Neuron (in vitro differentiated cells): ENCODE results near the gene GATA2.

Experiments used
- H2AFZ ChIP-seq: one replicate; pipeline ENCODE4 v1.6.1; 2013; ENCODE audit warnings: low read depth, mild to moderate bottlenecking, inconsistent platforms, low read length, moderate library complexity
- H3K27me3 ChIP-seq: one replicate; pipeline ENCODE4 v1.6.1; 2013; ENCODE audit warnings: low read length; ENCODE audit not compliant: insufficient read depth
- H3K36me3 ChIP-seq: one replicate; pipeline ENCODE4 v1.6.1; 2013; ENCODE audit warnings: low read length; ENCODE audit not compliant: insufficient read depth
- H3K4me1 ChIP-seq: one replicate; pipeline ENCODE4 v1.6.1; 2013; ENCODE audit warnings: low read length; ENCODE audit not compliant: insufficient read depth
- H3K4me3 ChIP-seq: 2 replicates; pipeline ENCODE4 v1.5.1; 2013; ENCODE audit warnings: mild to moderate bottlenecking, low read length, moderate library complexity
- H3K9me3 ChIP-seq: one replicate; pipeline ENCODE4 v1.6.1; 2013; ENCODE audit warnings: low read length

GATA2 gene

DNA sequence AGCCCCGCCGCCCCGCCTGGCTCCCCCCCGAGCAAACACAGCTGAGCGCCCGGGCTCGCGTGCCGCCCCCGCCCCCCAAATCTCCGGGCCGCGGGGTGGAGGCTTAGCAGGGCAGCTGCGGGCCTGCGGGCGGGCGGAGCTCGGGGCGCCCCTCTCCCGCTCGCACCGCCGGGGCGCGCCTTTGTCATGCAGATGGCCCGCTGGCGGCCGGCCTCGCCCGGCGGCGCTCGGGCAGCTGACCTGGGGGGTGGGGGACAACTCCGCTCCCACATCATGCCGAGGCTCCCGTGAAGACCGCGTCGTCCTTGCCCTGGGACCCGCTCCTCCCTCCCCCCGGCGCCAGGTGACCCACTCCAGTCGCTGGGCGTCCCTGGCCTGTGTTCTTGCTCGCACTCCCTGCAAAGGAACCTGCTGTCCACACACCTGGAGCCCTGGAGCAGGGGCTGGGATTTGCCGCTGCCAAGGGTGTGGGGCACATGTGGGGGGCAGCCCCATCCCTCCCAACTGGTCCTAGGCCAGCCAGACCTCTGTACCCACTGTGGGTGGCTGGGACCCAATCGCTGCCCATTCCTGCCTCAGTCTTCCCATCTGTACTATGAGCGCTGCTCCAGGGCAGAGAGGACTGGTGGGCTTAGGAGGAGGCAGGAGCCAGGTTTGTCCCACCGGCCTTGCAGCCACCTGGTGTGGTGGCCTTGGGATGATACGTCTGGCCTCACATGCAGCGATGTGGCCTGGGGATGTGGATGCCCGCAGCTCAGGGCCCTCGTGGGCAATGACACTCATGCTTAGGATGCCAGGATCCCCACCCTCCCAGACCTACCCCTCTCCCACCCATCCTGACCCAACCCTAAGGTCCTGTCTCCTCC, 59.8 kb downstream of the GATA2 start:
- Histone ChIP-seq H3K36me3 (no peaks in the 10 kb centered on the region), H3K4me1 (peaks cover 14% of the 10 kb centered on the region), H3K9me3 (no peaks in the 10 kb centered on the region), H3K4me3 (peak overlapping the region; percentile 26), H3K27me3 (peaks cover 70% of the 10 kb centered on the region), H2AFZ (no peak overlapping the region)

DNA sequence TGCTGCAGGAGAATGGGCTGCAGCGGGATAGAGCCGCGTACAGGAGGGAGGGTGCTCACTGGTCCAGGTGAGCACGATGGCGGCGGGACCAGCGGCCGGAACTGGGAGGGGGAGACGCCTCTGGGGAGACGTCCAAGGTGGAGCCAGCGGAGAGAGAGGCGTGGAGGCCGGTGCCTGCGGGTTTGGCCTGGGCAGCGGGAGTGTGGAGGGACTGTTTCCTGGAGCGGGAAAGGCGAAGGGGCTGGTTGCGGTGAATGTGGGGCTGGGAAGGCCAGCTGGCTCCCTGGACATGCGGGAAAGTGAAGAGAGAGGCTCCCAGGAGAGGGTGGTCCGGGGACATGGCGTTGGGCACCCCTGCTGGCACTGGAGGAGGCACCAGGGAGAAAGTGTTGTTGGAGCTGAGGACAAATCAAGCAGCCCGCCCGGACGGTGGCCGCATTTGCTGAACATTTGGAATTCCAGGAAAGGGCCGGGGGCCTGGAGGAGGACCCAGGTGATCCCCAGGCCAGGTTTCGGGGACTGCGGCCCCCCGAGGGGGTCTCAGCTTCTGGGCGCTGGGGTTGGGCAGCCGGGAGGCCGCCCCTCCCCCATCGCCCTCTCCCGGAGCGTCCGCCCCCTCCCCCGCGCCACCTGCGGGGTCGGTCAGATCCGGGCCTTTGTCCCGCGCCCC, 60.6 kb downstream of the GATA2 start:
- peaks cover 20% of the 10 kb centered on the region for H3K4me1 ChIP-seq
- H2AFZ ChIP-seq: no peak overlapping the region
- no peaks in the 10 kb centered on the region for H3K9me3 ChIP-seq
- peaks cover 76% of the 10 kb centered on the region for H3K27me3 ChIP-seq
- H3K4me3 ChIP-seq: no peak overlapping the region
- H3K36me3 ChIP-seq: no peaks in the 10 kb centered on the region

DNA sequence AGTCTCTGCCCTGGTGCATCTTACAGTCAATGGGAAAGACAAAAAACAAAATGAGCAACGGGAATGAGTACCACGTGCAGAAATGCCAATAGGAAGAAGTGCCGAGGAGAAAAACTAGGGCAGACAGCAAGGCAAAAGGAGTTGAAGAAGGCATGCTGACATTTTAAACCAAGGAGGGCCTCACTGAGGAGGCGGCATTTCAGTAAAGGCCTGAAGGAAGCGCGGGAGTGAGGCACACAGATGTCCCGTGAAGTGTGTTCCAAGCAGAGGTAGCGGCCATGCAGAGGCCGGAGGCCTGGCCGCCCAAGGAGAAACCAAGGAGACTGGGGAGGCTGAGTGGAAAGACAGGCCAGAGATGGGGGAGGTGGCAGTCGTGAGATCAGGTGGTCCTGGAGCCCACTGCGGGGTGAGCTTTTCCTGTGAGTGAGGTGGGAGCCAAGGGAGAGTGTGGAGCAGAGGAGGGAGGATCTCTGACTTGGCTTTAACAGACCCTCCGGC, 61.1 kb downstream of the GATA2 start:
- H3K36me3 ChIP-seq: no peaks in the 10 kb centered on the region
- peaks cover 81% of the 10 kb centered on the region for H3K27me3 ChIP-seq
- no peak overlapping the region for H2AFZ ChIP-seq
- peaks cover 26% of the 10 kb centered on the region for H3K4me1 ChIP-seq
- no peak overlapping the region for H3K4me3 ChIP-seq
- H3K9me3 ChIP-seq: no peaks in the 10 kb centered on the region

DNA sequence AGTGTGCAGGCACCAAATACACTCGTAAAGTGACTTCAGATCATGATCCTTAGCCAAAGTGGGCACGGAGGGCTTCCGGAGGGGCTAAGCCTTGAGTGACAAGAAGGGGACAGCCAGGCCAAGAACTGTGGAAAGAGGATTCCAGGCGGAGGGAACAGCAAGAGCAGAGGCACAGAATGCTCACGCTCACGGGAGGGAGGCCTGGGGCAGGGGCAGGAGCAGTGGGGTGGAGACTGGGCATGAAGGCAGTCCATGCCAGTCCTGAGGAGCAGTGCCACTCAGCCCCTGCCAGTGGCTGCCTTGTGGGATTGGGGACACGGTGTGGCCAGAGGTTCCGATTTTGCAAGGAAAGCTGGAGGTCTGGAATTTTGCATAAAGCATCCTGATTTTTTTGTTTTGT, 62.3 kb downstream of the GATA2 start:
- Histone ChIP-seq H3K27me3 (peaks cover 82% of the 10 kb centered on the region), H3K4me1 (peaks cover 26% of the 10 kb centered on the region), H3K4me3 (no peak overlapping the region), H3K9me3 (no peaks in the 10 kb centered on the region), H2AFZ (no peak overlapping the region), H3K36me3 (no peaks in the 10 kb centered on the region)

DNA sequence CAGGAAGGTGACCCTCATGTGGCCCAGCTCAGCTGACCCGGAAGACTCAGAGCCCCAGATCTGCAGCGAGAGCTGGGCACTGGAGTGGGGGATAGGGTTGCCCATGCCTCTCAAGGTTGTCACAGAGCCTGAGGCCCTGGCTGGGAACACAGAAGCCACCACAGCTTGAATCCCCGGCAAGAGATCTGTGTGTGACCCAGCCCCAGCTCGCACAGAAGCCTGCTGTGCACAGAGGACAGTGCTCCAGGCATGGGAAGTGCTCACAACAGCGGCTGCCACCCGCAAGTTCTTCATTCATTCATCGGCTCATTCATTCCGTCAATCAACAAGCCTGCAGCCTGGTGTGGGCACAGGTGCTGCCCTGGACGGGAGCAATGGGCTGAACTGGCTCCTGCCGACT, 62.7 kb downstream of the GATA2 start:
- H3K4me3 ChIP-seq: no peak overlapping the region
- peaks cover 85% of the 10 kb centered on the region for H3K27me3 ChIP-seq
- H3K4me1 ChIP-seq: peaks cover 26% of the 10 kb centered on the region
- H3K9me3 ChIP-seq: no peaks in the 10 kb centered on the region
- no peak overlapping the region for H2AFZ ChIP-seq
- no peaks in the 10 kb centered on the region for H3K36me3 ChIP-seq

DNA sequence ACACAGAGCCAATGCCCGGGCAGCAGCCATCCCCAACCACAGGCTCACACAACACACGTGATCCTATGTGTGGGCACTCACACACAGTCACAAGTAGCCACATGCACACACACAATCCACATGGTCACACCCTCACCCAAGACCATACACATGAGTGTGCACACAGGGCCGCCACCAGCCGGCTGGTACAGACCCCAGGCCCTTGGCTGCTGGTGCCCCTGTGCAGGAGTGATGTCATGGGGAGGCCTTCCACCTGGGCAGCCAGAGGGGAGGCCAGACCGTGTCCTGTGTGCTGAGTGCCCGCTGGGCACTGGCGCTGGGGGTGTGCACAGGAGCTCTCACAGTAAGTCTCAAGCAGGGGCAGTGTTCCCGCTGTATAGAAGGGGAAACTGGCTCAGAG, 63.2 kb downstream of the GATA2 start:
- Histone ChIP-seq H2AFZ (no peak overlapping the region), H3K27me3 (peaks cover 84% of the 10 kb centered on the region), H3K9me3 (no peaks in the 10 kb centered on the region), H3K36me3 (no peaks in the 10 kb centered on the region), H3K4me1 (peaks cover 26% of the 10 kb centered on the region), H3K4me3 (no peak overlapping the region)
